Naive thymus-derived CD8-positive, alpha-beta T cell (primary cell): ENCODE measurements around the gene GALNS. TPM values are rescaled to one million over a fixed set of nuclear protein-coding genes. Genes with fewer than 3 reads are reported as not detected.
"Not testable (repeated sequence)": the region's sequence is repeated elsewhere in the genome, so short reads cannot be mapped to it uniquely, and the experiment has no call there.

Experiments
- ATAC-seq, 2 donors: fragments of 150-1000 bp; cut with Tn5 transposase in 1 of 2; sonication (Bioruptor Pico), chemical (Tn5 transposase) in 1 of 2; 1 replicate in 1 of 2; 2 replicates in 1 of 2; pipeline ENCODE4 v1.10.0; 2021; ENCODE audit warnings: mild to moderate bottlenecking in 2 of 2, moderate library complexity in 2 of 2
- POLR2A ChIA-PET: fragments of 350-600 bp; sonication (Branson Sonifier 250); formaldehyde crosslinking; loops from one replicate; lab custom pipeline; 2021; ENCODE audit warnings: antibody characterized with exemption; lab: Charles Lee
- DNase-seq, 10 donors: peaks; one replicate each; pipeline versions ENCODE4 v3.0.0 to v3.0.0-alpha.2; 2020 to 2022
- H3K27ac Mint-ChIP-seq, 10 donors: one replicate each; pipeline ENCODE4 v1.8.0; 2020 to 2022; ENCODE audit warnings: mild to moderate bottlenecking in 10 of 10, mixed read lengths in 10 of 10, moderate library complexity in 4 of 10, inconsistent platforms in 1 of 10
- H3K27me3 Mint-ChIP-seq, 5 donors: one replicate each; pipeline ENCODE4 v1.8.0; 2021 to 2022; ENCODE audit warnings: mixed read lengths in 5 of 5
- H3K36me3 Mint-ChIP-seq, 3 donors: one replicate each; pipeline ENCODE4 v1.8.0; 2020 to 2022; ENCODE audit warnings: mixed read lengths in 3 of 3, mild to moderate bottlenecking in 2 of 3, inconsistent platforms in 1 of 3
- H3K4me1 Mint-ChIP-seq, 4 donors: one replicate each; pipeline ENCODE4 v1.8.0; 2021 to 2022; ENCODE audit warnings: mixed read lengths in 4 of 4
- H3K4me3 Mint-ChIP-seq, 10 donors: one replicate each; pipeline ENCODE4 v1.8.0; 2020 to 2022; ENCODE audit warnings: mild to moderate bottlenecking in 10 of 10, mixed read lengths in 10 of 10, moderate library complexity in 6 of 10, inconsistent platforms in 1 of 10
- H3K9me3 Mint-ChIP-seq, 9 donors: one replicate each; pipeline ENCODE4 v1.8.0; 2020 to 2022; ENCODE audit warnings: mixed read lengths in 9 of 9, mild to moderate bottlenecking in 3 of 9, inconsistent platforms in 1 of 9, moderate library complexity in 1 of 9
- polyA plus RNA-seq, 3 donors: library from polyadenylated mRNA; unstranded; fragments of 300-500 nt; fragmentation: Illumina TruSeq; gene quantifications; one replicate each; pipeline ENCODE4 v1.2.3, GENCODE V29; 2021
- total RNA-seq, 8 experiments: library from RNA in 2 of 8; stranded (reverse) in 2 of 8; gene quantifications; one replicate each; pipeline ENCODE4 v1.2.3 and lab custom pipeline; 2021 to 2026

The GALNS gene
- total and polyA plus RNA-seq, 5 experiments from 2014 or later = 7.8 to 53.5 (median 11.9) TPM

GRCh38 chr16:88774544-88775393 is 82.0 kb downstream of the GALNS start:
- no peak for DNase-seq
- Mint-ChIP-seq H3K4me1 (peaks cover 5 to 33% (median 30%) of the 10 kb centered on the region in 4 donors), H3K36me3 (no peaks in the 10 kb centered on the region), H3K9me3 (no peaks in the 10 kb centered on the region), H3K27me3 (no peaks in the 10 kb centered on the region), H3K4me3 (no peak overlapping the region), H3K27ac (peak overlapping the region in 3 of 10 donors; percentile 44 to 76 (median 57))
- POLR2A ChIA-PET = interaction anchor here (1.1 kb wide), 1 partner anchor 10 kb away, joined by 3 read pairs; the partner anchor contains the start of gene PIEZO1
- ATAC-seq = no peak

- DNase-seq (no peak), ATAC-seq (no peak)
- Mint-ChIP-seq H3K4me3 (no peak overlapping the region), H3K27me3 (no peaks in the 10 kb centered on the region), H3K27ac (peak overlapping the region in 3 of 10 donors; percentile 59 to 76 (median 67)), H3K4me1 (peaks cover 6 to 34% (median 32%) of the 10 kb centered on the region in 4 donors), H3K9me3 (no peaks in the 10 kb centered on the region), H3K36me3 (no peaks in the 10 kb centered on the region)
- POLR2A ChIA-PET = interaction anchor here (1.1 to 2.0 kb wide), 2 partner anchors 11 to 29 kb away, joined by 3 to 8 read pairs; partner anchors contain the start of gene PIEZO1
Observed at GRCh38 chr16:88773812-88774291, 82.9 kb downstream of the GALNS start.

DNA sequence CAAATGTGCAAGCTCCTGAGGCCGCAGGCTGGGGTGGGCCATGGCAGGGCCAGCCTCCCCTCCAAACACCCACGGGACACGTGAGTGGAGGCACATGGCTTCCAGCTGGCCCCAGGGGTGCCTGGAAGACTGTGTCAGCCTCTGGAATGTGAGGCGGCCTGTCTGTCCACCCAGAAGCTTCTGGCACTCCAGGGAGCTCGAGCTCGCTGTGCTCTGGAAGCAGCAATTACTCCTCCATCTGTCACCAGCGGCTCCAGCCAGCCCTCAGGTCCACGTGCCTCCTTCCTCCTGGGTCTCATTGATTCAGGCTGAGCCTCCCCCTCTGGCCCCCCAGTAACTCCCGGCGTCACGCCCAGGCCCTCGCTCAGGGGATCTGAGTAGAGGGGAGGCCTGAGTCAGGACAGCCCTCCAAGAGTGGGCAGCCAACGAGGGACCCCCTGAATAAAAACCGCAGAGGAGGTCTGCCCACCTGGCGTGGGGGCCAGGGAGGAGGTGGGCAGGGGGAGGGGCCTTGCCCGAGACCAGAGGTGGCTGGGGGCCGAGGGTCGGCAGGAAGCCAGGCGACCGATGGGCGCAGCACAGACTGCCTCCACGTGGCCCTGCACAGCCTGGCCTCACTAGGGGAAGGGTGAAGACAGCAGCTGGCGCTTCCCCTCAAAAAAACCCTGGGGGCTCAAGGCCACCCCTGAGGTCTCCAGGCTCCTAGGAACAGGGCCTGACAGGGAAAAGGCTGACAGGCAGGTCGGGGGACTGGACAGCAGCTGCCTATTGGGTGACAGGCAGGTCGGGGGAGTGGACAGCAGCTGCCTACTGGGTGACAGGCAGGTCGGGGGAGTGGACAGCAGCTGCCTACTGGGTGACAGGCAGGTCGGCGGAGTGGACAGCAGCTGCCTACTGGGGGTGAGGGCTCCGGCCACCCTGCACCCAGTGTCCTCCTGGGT is 83.6 kb downstream of the GALNS start:
- Mint-ChIP-seq H3K9me3 (no peaks in the 10 kb centered on the region), H3K27ac (peak overlapping the region in 1 of 10 donors; percentile 76)
- ATAC-seq = no peak

GRCh38 chr16:88771781-88772180 is 85.0 kb downstream of the GALNS start:
- Mint-ChIP-seq H3K27ac (peak overlapping the region in 1 of 10 donors; percentile 51), H3K4me1 (peaks cover 8 to 33% (median 32%) of the 10 kb centered on the region in 4 donors)
- DNase-seq, H3K9me3 Mint-ChIP-seq, H3K27me3 Mint-ChIP-seq, H3K4me3 Mint-ChIP-seq, ATAC-seq, H3K36me3 Mint-ChIP-seq: not testable (repeated sequence)
- POLR2A ChIA-PET = interaction anchor here (1.1 to 6.2 kb wide), 4 partner anchors 9 to 33 kb away, joined by 4 to 51 read pairs (median 7); partner anchors contain the start of gene PIEZO1

More for the DNA sequence above, 83.6 kb downstream of the GALNS start:
- no peak overlapping the region for H3K4me3 Mint-ChIP-seq
- POLR2A ChIA-PET = interaction anchor here (0.6 to 2.0 kb wide), 3 partner anchors 12 to 432 kb away, joined by 3 to 8 read pairs (median 6); partner anchors contain the start of gene PIEZO1
- no peaks in the 10 kb centered on the region for H3K27me3 Mint-ChIP-seq
- no peak for DNase-seq
- H3K4me1 Mint-ChIP-seq = peaks cover 6 to 31% (median 28%) of the 10 kb centered on the region in 4 donors
- H3K36me3 Mint-ChIP-seq = no peaks in the 10 kb centered on the region

DNA sequence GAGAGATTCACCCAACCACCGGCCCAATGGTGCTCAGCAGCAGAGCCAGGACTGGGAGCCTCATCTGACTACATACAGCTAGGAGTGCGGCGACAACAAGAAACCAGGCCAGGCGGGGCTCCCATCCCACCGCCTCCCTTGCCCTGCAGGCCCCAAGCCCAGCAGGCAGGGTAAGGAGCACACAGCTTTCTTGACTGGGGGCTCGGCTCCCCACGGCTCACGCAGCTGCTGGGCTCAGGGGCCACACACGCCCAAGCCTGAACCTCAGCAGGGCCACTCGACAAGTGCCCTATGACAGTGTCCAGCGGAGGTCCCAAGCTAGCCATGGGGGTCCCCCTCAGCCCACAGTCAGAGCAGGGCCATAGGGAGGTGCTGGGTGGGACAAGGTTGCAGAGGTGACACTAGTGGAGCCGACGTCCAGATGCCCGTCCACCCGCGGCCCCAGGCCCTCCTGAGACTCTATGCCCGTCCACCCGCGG is 85.4 kb downstream of the GALNS start:
- POLR2A ChIA-PET = interaction anchor here (0.7 to 6.2 kb wide), 8 partner anchors 9 to 133 kb away, joined by 3 to 51 read pairs (median 4); partner anchors contain the start of genes IL17C and PIEZO1
- Mint-ChIP-seq H3K9me3 (no peaks in the 10 kb centered on the region), H3K4me1 (peaks cover 8 to 35% (median 33%) of the 10 kb centered on the region in 4 donors), H3K4me3 (peak overlapping the region in 9 of 10 donors; percentile 48 to 68 (median 58)), H3K36me3 (no peaks in the 10 kb centered on the region), H3K27me3 (no peaks in the 10 kb centered on the region), H3K27ac (peak overlapping the region; percentile 66 to 91 (median 84))
- no peak for DNase-seq
- ATAC-seq = no peak

DNA sequence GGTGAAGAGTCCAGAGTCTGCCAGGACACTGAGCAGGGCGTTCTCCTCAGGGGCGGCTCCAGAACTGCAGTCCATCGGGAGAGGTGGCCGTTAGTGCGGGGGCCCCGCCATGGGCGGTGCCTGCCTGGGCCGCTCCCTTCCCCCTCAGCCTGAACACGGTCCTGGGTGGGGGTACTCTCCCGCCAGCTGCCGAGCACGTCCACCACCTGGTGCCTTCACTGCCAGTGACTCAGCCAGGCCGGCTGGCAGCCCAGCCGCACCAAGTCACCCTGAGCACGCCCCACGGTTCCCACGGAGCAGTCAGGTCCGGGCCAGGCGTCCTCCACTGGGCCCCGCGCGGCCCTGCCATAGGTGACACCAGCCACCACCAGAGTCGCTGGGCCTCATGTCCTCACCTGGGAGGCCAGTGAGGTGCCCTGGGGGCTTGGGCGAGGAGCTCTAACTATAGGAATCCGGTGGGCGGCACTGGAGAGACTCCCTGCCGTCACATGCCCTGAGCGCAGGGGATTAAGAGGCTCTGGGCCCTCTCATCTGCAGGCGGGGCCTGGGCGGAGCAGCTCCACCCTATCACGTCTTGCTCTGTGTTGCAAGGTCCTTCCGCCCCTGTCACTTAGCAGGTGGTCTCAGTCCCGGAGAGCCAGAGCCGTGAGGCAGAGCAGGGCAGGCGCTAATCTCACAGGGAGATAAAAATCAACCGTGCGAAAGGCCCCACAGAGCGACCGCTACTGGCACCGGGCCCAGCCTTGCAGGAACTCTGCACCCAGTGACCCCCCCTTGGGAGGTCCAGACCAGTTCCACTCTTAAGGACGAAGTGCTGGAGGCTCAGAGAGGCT is 86.1 kb downstream of the GALNS start:
- Mint-ChIP-seq H3K27ac (peak overlapping the region; percentile 66 to 91 (median 84)), H3K36me3 (no peaks in the 10 kb centered on the region), H3K4me1 (peaks cover 8 to 39% (median 35%) of the 10 kb centered on the region in 4 donors), H3K9me3 (no peaks in the 10 kb centered on the region), H3K27me3 (no peaks in the 10 kb centered on the region), H3K4me3 (peak overlapping the region; percentile 36 to 68 (median 58))
- DNase-seq (peak; percentile 35 to 77 (median 48)), ATAC-seq (peak; percentile 95)
- POLR2A ChIA-PET = interaction anchor here (0.6 to 6.2 kb wide), 10 partner anchors 8 to 132 kb away, joined by 3 to 51 read pairs (median 3); partner anchors contain the start of genes IL17C and PIEZO1

- DNase-seq = peak in 1 of 10 donors; percentile 28
- Mint-ChIP-seq H3K4me3 (peak overlapping the region in 5 of 10 donors; percentile 18 to 68 (median 56)), H3K36me3 (no peaks in the 10 kb centered on the region), H3K9me3 (no peaks in the 10 kb centered on the region), H3K27me3 (no peaks in the 10 kb centered on the region), H3K4me1 (peaks cover 8 to 39% (median 35%) of the 10 kb centered on the region in 4 donors), H3K27ac (peak overlapping the region in 4 of 10 donors; percentile 38 to 69 (median 56))
- POLR2A ChIA-PET = interaction anchor here (0.6 to 6.2 kb wide), 9 partner anchors 10 to 1021 kb away, joined by 3 to 51 read pairs (median 3); partner anchors contain the start of gene PIEZO1
- ATAC-seq = peak in 1 of 2 donors; percentile 31
Observed at GRCh38 chr16:88769617-88770460, 86.9 kb downstream of the GALNS start.

GRCh38 chr16:88768071-88768783 is 88.5 kb downstream of the GALNS start:
- POLR2A ChIA-PET = interaction anchor here (1.2 to 6.2 kb wide), 2 partner anchors 14 to 23 kb away, joined by 3 to 51 read pairs; partner anchors contain the start of gene PIEZO1
- ATAC-seq (no peak), DNase-seq (no peak)
- Mint-ChIP-seq H3K9me3 (no peaks in the 10 kb centered on the region), H3K4me3 (no peak overlapping the region), H3K36me3 (peaks cover 0 to 2% (median 0%) of the 10 kb centered on the region in 3 donors), H3K4me1 (peaks cover 10 to 41% (median 37%) of the 10 kb centered on the region in 4 donors), H3K27ac (no peak overlapping the region), H3K27me3 (no peaks in the 10 kb centered on the region)

DNA sequence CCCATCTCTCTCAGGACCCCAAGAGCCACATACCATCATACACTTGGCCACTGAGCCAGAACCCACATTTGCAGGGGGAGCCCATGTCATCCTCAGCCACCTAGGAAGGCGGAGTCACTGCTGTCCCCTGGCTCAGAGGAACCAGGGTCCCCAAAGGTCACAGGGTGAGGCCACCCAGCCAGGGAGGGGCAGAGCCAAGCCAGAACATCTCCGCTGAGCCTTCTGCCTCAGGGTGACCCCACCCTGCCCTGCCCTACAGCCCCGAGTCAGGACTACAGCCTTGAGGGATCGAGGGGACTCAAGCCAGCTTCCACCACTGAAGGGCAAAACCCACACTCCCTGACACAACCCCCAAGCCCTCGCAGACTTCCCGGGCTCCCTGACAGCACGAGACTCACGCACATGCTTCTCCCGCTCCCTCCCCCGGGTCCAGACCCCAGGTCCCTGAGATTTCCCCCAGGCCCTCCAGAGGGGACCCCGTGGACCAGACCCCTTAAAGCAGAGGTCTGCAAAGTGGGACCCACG is 89.1 kb downstream of the GALNS start:
- Mint-ChIP-seq H3K36me3 (peaks cover 0 to 3% (median 0%) of the 10 kb centered on the region in 3 donors), H3K27ac (peak overlapping the region in 2 of 10 donors; percentile 24 to 38), H3K4me1 (peaks cover 10 to 41% (median 37%) of the 10 kb centered on the region in 4 donors), H3K4me3 (peak overlapping the region in 2 of 10 donors; percentile 19 to 29), H3K9me3 (no peaks in the 10 kb centered on the region), H3K27me3 (no peaks in the 10 kb centered on the region)
- POLR2A ChIA-PET = interaction anchor here (1.2 to 6.2 kb wide), 2 partner anchors 15 to 22 kb away, joined by 3 to 51 read pairs; partner anchors contain the start of gene PIEZO1
- ATAC-seq = no peak
- DNase-seq = no peak
